ENCODE results near the gene DDRGK1. TPM values are rescaled to one million over a fixed set of nuclear protein-coding genes. Genes with fewer than 3 reads are reported as not detected.

The DDRGK1 gene
- total RNA-seq, 4 donors from 2014 or later = 76.7 to 117 (median 89.9) TPM

- H3K27ac ChIP-seq = no peak overlapping the region
- 18 to 22% methylated on average over 38 to 54 of the region's 54 CpGs for WGBS, 2 donors
- peak overlapping the region; percentile 41 to 66 (median 49) for H3K4me3 ChIP-seq
- H3K9me3 ChIP-seq = no peaks in the 10 kb centered on the region
- no peaks in the 10 kb centered on the region for H3K36me3 ChIP-seq
- DNase-seq (ENCODE audit: low spot score in 2 of 2) = no peak
- peaks cover 0 to 26% (median 17%) of the 10 kb centered on the region in 4 donors for H3K4me1 ChIP-seq
- peaks cover 0 to 65% of the 10 kb centered on the region in 2 donors for H3K27me3 ChIP-seq
- TF ChIP-seq EP300 (IDR thresholded peaks at IDR 0.05) (no peak), CTCF (IDR thresholded peaks at IDR 0.05) (no peak), POLR2A (IDR thresholded peaks at IDR 0.05) (no peak)
These were observed 35.6 kb upstream of the DDRGK1 start for GRCh38 chr20:3239867-3240775.

GRCh38 chr20:3239026-3239866 is 34.8 kb upstream of the DDRGK1 start, which contains the start of gene SLC4A11:
Gene SLC4A11, minus strand, starts transcription at chr20:3239190. Its CDS starts 53 bp downstream, at chr20:3239137.
- H3K4me1 ChIP-seq = peaks cover 0 to 26% (median 17%) of the 10 kb centered on the region in 4 donors
- TF ChIP-seq CTCF (IDR thresholded peaks at IDR 0.05) = no peak
- no peak for TF ChIP-seq EP300 (IDR thresholded peaks at IDR 0.05)
- TF ChIP-seq POLR2A (IDR thresholded peaks at IDR 0.05) = no peak
- DNase-seq (ENCODE audit: low spot score in 2 of 2) = no peak
- H3K36me3 ChIP-seq = no peaks in the 10 kb centered on the region
- 0% methylated on average over 17 to 43 of the region's 107 CpGs for WGBS, 2 donors
- H3K9me3 ChIP-seq = no peaks in the 10 kb centered on the region
- peaks cover 0 to 72% of the 10 kb centered on the region in 2 donors for H3K27me3 ChIP-seq
- H3K27ac ChIP-seq = no peak within 1 kb of the TSS
- peak within 1 kb of the TSS; percentile 41 to 66 (median 49) for H3K4me3 ChIP-seq

- Histone ChIP-seq H3K9me3 (no peaks in the 10 kb centered on the region), H3K4me1 (peaks cover 0 to 26% (median 17%) of the 10 kb centered on the region in 4 donors), H3K27me3 (peaks cover 0 to 74% of the 10 kb centered on the region in 2 donors), H3K4me3 (peak overlapping the region; percentile 41 to 66 (median 49)), H3K27ac (no peak overlapping the region), H3K36me3 (no peaks in the 10 kb centered on the region)
- TF ChIP-seq POLR2A (IDR thresholded peaks at IDR 0.05) (no peak), EP300 (IDR thresholded peaks at IDR 0.05) (no peak), CTCF (IDR thresholded peaks at IDR 0.05) (no peak)
- WGBS, 2 donors = 0% methylated on average over 3 to 15 of the region's 48 CpGs
- no peak for DNase-seq (ENCODE audit: low spot score in 2 of 2)
These were observed 34.1 kb upstream of the DDRGK1 start for GRCh38 chr20:3238616-3239025.

GRCh38 chr20:3237958-3238615 is 33.6 kb upstream of the DDRGK1 start:
- Histone ChIP-seq H3K4me3 (peak overlapping the region; percentile 41 to 66 (median 49)), H3K36me3 (no peaks in the 10 kb centered on the region), H3K9me3 (no peaks in the 10 kb centered on the region), H3K27ac (no peak overlapping the region), H3K4me1 (peaks cover 0 to 26% (median 17%) of the 10 kb centered on the region in 4 donors), H3K27me3 (peaks cover 0 to 74% of the 10 kb centered on the region in 2 donors)
- DNase-seq (ENCODE audit: low spot score in 2 of 2) = no peak
- 4 to 6% methylated on average over 23 to 47 of the region's 59 CpGs for WGBS, 2 donors
- no peak for TF ChIP-seq EP300 (IDR thresholded peaks at IDR 0.05)
- TF ChIP-seq CTCF (IDR thresholded peaks at IDR 0.05) = no peak
- no peak for TF ChIP-seq POLR2A (IDR thresholded peaks at IDR 0.05)

Measured in tibial nerve (tissue), 4 donors.